ENCODE results near the gene CITED2. TPM values are rescaled to one million over a fixed set of nuclear protein-coding genes. Genes with fewer than 3 reads are reported as not detected.

Gene CITED2
- total RNA-seq, 1 experiment from 2014 or later = 110 TPM

DNA sequence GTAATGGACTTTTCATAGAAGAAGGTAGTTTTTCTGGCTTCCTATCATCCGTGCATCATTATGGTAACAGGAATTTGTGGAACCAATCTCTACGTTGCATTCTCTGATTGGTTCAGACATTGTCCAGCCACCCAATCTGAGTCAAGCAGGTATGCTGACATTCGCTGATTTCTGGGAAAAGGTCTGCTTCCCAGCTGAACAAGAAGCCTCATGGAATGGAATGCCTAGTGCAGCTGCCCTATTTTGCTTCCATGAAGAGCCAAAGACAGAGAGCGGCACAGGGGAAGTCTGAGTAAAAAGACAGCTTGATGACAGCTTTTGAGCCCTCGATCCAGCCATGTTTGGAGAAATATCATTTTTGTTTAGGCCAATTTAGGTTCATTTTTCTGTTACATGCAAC, 44.1 kb downstream of the CITED2 start:
- H3K4ac ChIP-seq (ENCODE audit: low read depth, low read length) = no peak overlapping the region
- H3K36me3 Mint-ChIP-seq (ENCODE audit: insufficient read depth in 1 of 3, low read depth in 3 of 3) = peaks cover 0 to 4% (median 2%) of the 10 kb centered on the region in 3 experiments; a peak in 5 of 7 replicates
- no peak overlapping the region for H3T11ph ChIP-seq (ENCODE audit: low read length)
- H4K20me1 ChIP-seq (ENCODE audit: control insufficient read depth, insufficient read depth, insufficient read length) = no peaks in the 10 kb centered on the region
- no peak overlapping the region for H3K27ac ChIP-seq (ENCODE audit: insufficient read length, low read depth, low read length)
- no peak overlapping the region for H2AFZ ChIP-seq (ENCODE audit: low read length)
- no peak overlapping the region for H3K14ac ChIP-seq (ENCODE audit: insufficient read depth, low read length)
- H2BK15ac ChIP-seq (ENCODE audit: low read depth, low read length) = no peak overlapping the region
- no peaks in the 10 kb centered on the region for H3K79me1 ChIP-seq (ENCODE audit: insufficient read depth, low read depth, low read length, poor library complexity, severe bottlenecking)
- H3K56ac ChIP-seq (ENCODE audit: insufficient read length, low read depth, low read length) = no peak overlapping the region
- no peak overlapping the region for H3K18ac ChIP-seq (ENCODE audit: insufficient read length, low read depth, low read length)
- no peak overlapping the region for H2BK120ac ChIP-seq (ENCODE audit: low read depth, low read length, poor library complexity, severe bottlenecking)
- no peak for DNase-seq
- no peaks in the 10 kb centered on the region for H3K27me3 ChIP-seq (ENCODE audit: insufficient read depth, low read length)
- H3K9ac ChIP-seq (ENCODE audit: extremely low read depth, insufficient read length, low read length) = no peak overlapping the region
- no peak for TF ChIP-seq CTCF (conservative IDR thresholded peaks at IDR 0.05)
- H4K8ac ChIP-seq (replicated peaks; ENCODE audit: insufficient read length, low read depth, low read length) = no peak overlapping the region
- H4K91ac ChIP-seq (ENCODE audit: insufficient read length, low read depth, low read length) = no peak overlapping the region
- no peak overlapping the region for H3K4me2 ChIP-seq (ENCODE audit: insufficient read depth, insufficient read length, low read length)
- H2AK5ac ChIP-seq (ENCODE audit: insufficient read length, low read length) = no peak overlapping the region
- H3K23ac ChIP-seq (ENCODE audit: insufficient read length, low read depth, low read length) = no peak overlapping the region
- H2BK5ac ChIP-seq (ENCODE audit: insufficient read length, low read length) = no peak overlapping the region
- no peak overlapping the region for H3K4me3 Mint-ChIP-seq
- H3K4me1 ChIP-seq (ENCODE audit: insufficient read depth, low read length) = no peaks in the 10 kb centered on the region
- no peak overlapping the region for H2BK12ac ChIP-seq (ENCODE audit: insufficient read length, low read depth, low read length)
- H3K79me2 ChIP-seq (ENCODE audit: insufficient read depth, low read length) = no peaks in the 10 kb centered on the region
- peak overlapping the region in 1 of 3 experiments; percentile 37; a peak in 1 of 7 replicates for H3K27ac Mint-ChIP-seq
- H3K27me3 Mint-ChIP-seq (ENCODE audit: low read depth) = no peaks in the 10 kb centered on the region
- no peaks in the 10 kb centered on the region for H3K23me2 ChIP-seq (ENCODE audit: insufficient read length, low read depth, low read length, poor library complexity, severe bottlenecking)
- peaks cover 0 to 5% of the 10 kb centered on the region in 2 experiments; a peak in 1 of 4 replicates for H3K4me1 Mint-ChIP-seq
- H2BK20ac ChIP-seq (ENCODE audit: low read depth, low read length, poor library complexity, severe bottlenecking) = no peak overlapping the region
- H4K5ac ChIP-seq (ENCODE audit: insufficient read length, low read depth, low read length) = no peak overlapping the region
- peaks cover 0 to 3% of the 10 kb centered on the region in 2 experiments; a peak in 1 of 5 replicates for H3K9me3 Mint-ChIP-seq
- no peaks in the 10 kb centered on the region for H3K9me3 ChIP-seq (ENCODE audit: control insufficient read depth, low read depth, low read length)
- WGBS (ENCODE audit: extremely low coverage, insufficient read length, low lambda C conversion rate) = no CpG with 5 or more reads among the region's 5 CpGs
